Measurements from ENCODE around the gene DGAT2.
"Not testable (repeated sequence)": the region's sequence is repeated elsewhere in the genome, so short reads cannot be mapped to it uniquely, and the experiment has no call there.

GRCh38 chr11:75754933-75755332 is 13.6 kb upstream of the DGAT2 start:
- TF ChIP-seq CTCF, POLR2A, POLR2AphosphoS5 (IDR thresholded peaks at IDR 0.05): not testable (repeated sequence)

Measured in upper lobe of left lung (tissue), 4 donors.